HepG2 (cell line): ENCODE results near the gene DIAPH1. TPM values are rescaled to one million over a fixed set of nuclear protein-coding genes. Genes with fewer than 3 reads are reported as not detected.

Experiments used
- ATAC-seq: fragments of 200-7000 bp; cut with Tn5 transposase; 3 replicates; pipeline ENCODE4 v1.9.1; 2020; ENCODE audit warnings: mild to moderate bottlenecking, moderate library complexity
- BruUV-seq: library from RNA; stranded (reverse); fragments of 400-500 nt; replicated peaks from 2 replicates; lab custom pipeline; 2021; lab: Mats Ljungman, UMichigan
- CTCF ChIA-PET: fragments of 300-600 bp; formaldehyde crosslinking; extraction: SDS; loops from one replicate; lab custom pipeline; 2021; ENCODE audit warnings: low total read pairs, inconsistent platforms, low intra/inter-chr PET ratio; lab: Yijun Ruan, JAX
- POLR2A ChIA-PET: fragments of 350-600 bp; sonication (Branson Sonifier 250); formaldehyde crosslinking; loops from one replicate; lab custom pipeline; 2020; ENCODE audit warnings: antibody characterized with exemption, inconsistent platforms; lab: Yijun Ruan, JAX
- DNase-seq: peaks from one replicate; pipeline ENCODE4 v3.0.0-alpha.2; 2015; ENCODE audit warnings: low spot score
- FAIRE-seq: peaks from 3 replicates; lab custom pipeline; 2011; peaks lifted over from hg19 to GRCh38; lab: Jason Lieb, UNC
- H2AFZ ChIP-seq: one replicate; pipeline ENCODE4 v1.6.1; 2011; ENCODE audit warnings: low read length, inconsistent platforms
- H3K27ac ChIP-seq: fragments of 300-600 bp; 3 replicates; pipeline ENCODE4 v1.8.0; 2011; ENCODE audit warnings: mixed run types, mild to moderate bottlenecking, mixed read lengths, low read length, inconsistent platforms; ENCODE audit not compliant: insufficient read depth; ENCODE audit errors: extremely low read length
- H3K27me3 ChIP-seq, 2 experiments: fragments of 200-600 bp in 1 of 2; 2 replicates in 1 of 2; 3 replicates in 1 of 2; pipeline versions ENCODE4 v1.6.0 to v1.8.0; 2011; ENCODE audit warnings: low read length in 2 of 2, mild to moderate bottlenecking in 2 of 2, moderate library complexity in 2 of 2, inconsistent platforms in 1 of 2; ENCODE audit not compliant: insufficient read depth in 2 of 2, control insufficient read depth in 1 of 2
- H3K36me3 ChIP-seq, 2 experiments: fragments of 200-600 bp in 1 of 2; replicated peaks in 1 of 2; 2 replicates in 1 of 2; 3 replicates in 1 of 2; pipeline versions ENCODE4 v1.5.1 to v1.8.0; 2011; ENCODE audit warnings: low read length in 2 of 2, inconsistent platforms in 1 of 2; ENCODE audit not compliant: insufficient read depth in 2 of 2, control insufficient read depth in 1 of 2
- H3K4me1 ChIP-seq: 2 replicates; pipeline ENCODE4 v1.5.1; 2012; ENCODE audit warnings: low read length, inconsistent platforms; ENCODE audit not compliant: insufficient read depth
- H3K4me2 ChIP-seq: 2 replicates; pipeline ENCODE4 v1.6.0; 2011; ENCODE audit warnings: low read depth, low read length, inconsistent platforms
- H3K4me3 ChIP-seq, 3 experiments: fragments of 200-600 bp in 1 of 3; sonication (generic), shearing (Covaris generic) in 1 of 3; replicated peaks in 1 of 3; 2 replicates each; pipeline ENCODE4 v1.5.1; 2011 to 2016; ENCODE audit warnings: low read length in 3 of 3, inconsistent platforms in 2 of 3, low read depth in 2 of 3, mild to moderate bottlenecking in 2 of 3, control low read depth in 1 of 3, mixed read lengths in 1 of 3; ENCODE audit not compliant: insufficient read depth in 1 of 3
- H3K79me2 ChIP-seq: one replicate; pipeline ENCODE4 v1.6.1; 2011; ENCODE audit warnings: low read length, inconsistent platforms; ENCODE audit not compliant: insufficient read depth
- H3K9ac ChIP-seq: 2 replicates; pipeline ENCODE4 v1.6.0; 2011; ENCODE audit warnings: mild to moderate bottlenecking, low read depth, low read length, inconsistent platforms; ENCODE audit not compliant: insufficient read depth
- H3K9me3 ChIP-seq: 2 replicates; pipeline ENCODE4 v1.5.1; 2012; ENCODE audit warnings: mild to moderate bottlenecking, low read length
- H4K20me1 ChIP-seq: 2 replicates; pipeline ENCODE4 v1.6.0; 2011; ENCODE audit warnings: inconsistent platforms, mild to moderate bottlenecking, low read length, moderate library complexity; ENCODE audit not compliant: insufficient read depth
- GMEB2 ChIP-seq: IDR thresholded peaks from 2 replicates; pipeline ENCODE4 v1.6.1; 2016; ENCODE audit warnings: missing biosample characterization, missing genetic modification reagents, low read depth
- HOMEZ ChIP-seq: IDR thresholded peaks from 2 replicates; pipeline ENCODE4 v1.6.1; 2016; ENCODE audit warnings: low read depth
- MAX ChIP-seq: IDR thresholded peaks from 2 replicates; pipeline ENCODE4 v1.6.1; 2012; ENCODE audit warnings: inconsistent platforms
- NRL ChIP-seq: sonication (generic); formaldehyde crosslinking; IDR thresholded peaks from 2 replicates; pipeline ENCODE4 v1.5.0; 2020; ENCODE audit warnings: missing genetic modification reagents, mild to moderate bottlenecking, moderate library complexity, borderline replicate concordance
- ZBTB1 ChIP-seq: sonication (generic); formaldehyde crosslinking; IDR thresholded peaks from 2 replicates; pipeline ENCODE4 v1.4.0; 2020; ENCODE audit warnings: missing genetic modification reagents, borderline replicate concordance
- ZNF12 ChIP-seq: sonication (generic); formaldehyde crosslinking; IDR thresholded peaks from 2 replicates; pipeline ENCODE4 v1.5.0; 2020; ENCODE audit warnings: missing genetic modification reagents
- ZNF703 ChIP-seq: sonication (generic); formaldehyde crosslinking; IDR thresholded peaks from 2 replicates; pipeline ENCODE4 v1.5.1; 2020; ENCODE audit warnings: missing genetic modification reagents, mild to moderate bottlenecking, moderate library complexity, borderline replicate concordance
- ZNF710 ChIP-seq: sonication (generic); formaldehyde crosslinking; IDR thresholded peaks from 2 replicates; pipeline ENCODE4 v1.5.0; 2020; ENCODE audit warnings: mild to moderate bottlenecking, missing genetic modification reagents, borderline replicate concordance
- ZSCAN5A ChIP-seq: sonication (generic); formaldehyde crosslinking; IDR thresholded peaks from 2 replicates; pipeline ENCODE4 v1.8.0; 2022; ENCODE audit warnings: mild to moderate bottlenecking, missing genetic modification reagents, borderline replicate concordance
- WGBS: methylation state at CpG from one replicate; pipeline ENCODE4 v1.1.6; 2017; ENCODE audit warnings: low lambda C conversion rate; 5-methylcytosine and 5-hydroxymethylcytosine counted together
- in situ Hi-C: cut with HindIII; loops from 2 replicates; pipeline ENCODE4 v1.10.0; 2017; ENCODE audit warnings: low pct_unique_long_range_greater_than_20kb; ENCODE audit not compliant: extremely low pct_ligation_motif_present
- intact Hi-C: fragments of 100-400 bp; cut with micrococcal nuclease; formaldehyde crosslinking; loops from one replicate; pipeline ENCODE4 v1.10.0; 2022; ENCODE audit not compliant: unreplicated experiment
- polyA plus RNA-seq, 8 experiments: library from polyadenylated mRNA; depleted of rRNA in 3 of 8; stranded (reverse) in 7 of 8; unstranded in 1 of 8; fragments of >200 nt; fragmentation: Illumina TruSeq in 4 of 8; extraction: Trizol in 4 of 8; gene quantifications; 2 replicates each; pipeline versions ENCODE4 v1.2.1 to v1.2.3, GENCODE V29; 2011 to 2016; ENCODE audit warnings: low read depth in 4 of 8, missing spikeins in 1 of 8, mixed read lengths in 1 of 8; ENCODE audit not compliant: insufficient read depth in 1 of 8
- total RNA-seq, 5 experiments: library from RNA; depleted of rRNA; stranded (reverse); fragments of >200 nt; fragmentation: Illumina TruSeq; extraction: Trizol; gene quantifications; 2 replicates each; pipeline ENCODE4 v1.2.3, GENCODE V29; 2016; ENCODE audit warnings: low read depth in 1 of 5
- TF ChIP-seq, protein P1 (sequence below), 2 experiments: fragments of 450-650 bp in 1 of 2; sonication (generic) in 1 of 2; formaldehyde crosslinking; IDR thresholded peaks; 2 replicates each; pipeline versions ENCODE4 v1.5.0 to v1.8.0; 2020 to 2022; ENCODE audit warnings: mild to moderate bottlenecking in 1 of 2, missing genetic modification reagents in 1 of 2
- TF ChIP-seq, protein P2 (sequence below): sonication (generic); formaldehyde crosslinking; IDR thresholded peaks from 2 replicates; pipeline ENCODE4 v1.8.1; 2022; ENCODE audit warnings: low read depth, mild to moderate bottlenecking, missing genetic modification reagents

DIAPH1 gene
- total and polyA plus RNA-seq, 2 of the 13 experiments (the other 11 are each of a cell fraction or from before 2014, with no cell fraction given): 25.1 to 33.9 TPM

GRCh38 chr5:141564216-141564692 lies 54.5 kb downstream of the DIAPH1 start:
- in situ Hi-C loops (loop anchor here (5.0 kb wide), 2 partner anchors 147 to 342 kb away; partner anchors contain the start of genes PCDHB14 and PCDHGB7), intact Hi-C loops (loop anchor here (1.0 to 5.0 kb wide), 6 partner anchors 21 to 472 kb away; partner anchors contain the start of genes PCDHB14, PCDHB2, PCDHGB2 and PCDHGB7)
- H3K27ac ChIP-seq: peak overlapping the region; percentile 67
- FAIRE-seq (peak; percentile 90), DNase-seq (peak; percentile 95), ATAC-seq (peak; percentile 85)
- H3K4me3 ChIP-seq: no peak overlapping the region
- peaks cover 6 to 36% of the 10 kb centered on the region in 2 experiments for H3K36me3 ChIP-seq
- ChIA-PET POLR2A (interaction anchor here (0.6 to 1.5 kb wide), 12 partner anchors 25 to 469 kb away, joined by 3 to 12 read pairs (median 4); partner anchors contain the start of genes DELE1, HDAC3, PCDHB14 and PCDHB2), CTCF (interaction anchor here (0.6 to 2.2 kb wide), 17 partner anchors 16 to 480 kb away, joined by 3 to 14 read pairs (median 5); partner anchors contain the start of genes DIAPH1, PCDHB12, PCDHB14 and PCDHB15)
- no peaks in the 10 kb centered on the region for H3K9me3 ChIP-seq
- H4K20me1 ChIP-seq: no peaks in the 10 kb centered on the region
- H3K27me3 ChIP-seq: no peaks in the 10 kb centered on the region
- H2AFZ ChIP-seq: no peak overlapping the region
- H3K4me2 ChIP-seq: peak overlapping the region; percentile 38; the same call in 1 of the 2 replicates
- H3K79me2 ChIP-seq: no peaks in the 10 kb centered on the region
- WGBS: 32% methylated on average over 5 of the region's 5 CpGs
- BruUV-seq: no TSS peak
- H3K4me1 ChIP-seq: peaks cover 10% of the 10 kb centered on the region
- H3K9ac ChIP-seq: peak overlapping the region; percentile 33
- TF ChIP-seq, protein P1, sequence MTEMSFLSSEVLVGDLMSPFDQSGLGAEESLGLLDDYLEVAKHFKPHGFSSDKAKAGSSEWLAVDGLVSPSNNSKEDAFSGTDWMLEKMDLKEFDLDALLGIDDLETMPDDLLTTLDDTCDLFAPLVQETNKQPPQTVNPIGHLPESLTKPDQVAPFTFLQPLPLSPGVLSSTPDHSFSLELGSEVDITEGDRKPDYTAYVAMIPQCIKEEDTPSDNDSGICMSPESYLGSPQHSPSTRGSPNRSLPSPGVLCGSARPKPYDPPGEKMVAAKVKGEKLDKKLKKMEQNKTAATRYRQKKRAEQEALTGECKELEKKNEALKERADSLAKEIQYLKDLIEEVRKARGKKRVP (CRISPR knock-in tag; IDR thresholded peaks at IDR 0.05): peak in 1 of 2 experiments; percentile 60; a peak in 1 of 4 replicates
- no peak for TF ChIP-seq ZNF12 (CRISPR knock-in tag)
- TF ChIP-seq ZNF703: no peak
- peak; percentile 98 for TF ChIP-seq GMEB2
- TF ChIP-seq ZBTB1 (CRISPR knock-in tag): no peak
- peak; percentile 24; the same call in 1 of the 2 replicates for TF ChIP-seq MAX
- TF ChIP-seq NRL: no peak
- no peak for TF ChIP-seq ZNF710 (CRISPR knock-in tag)
- peak; percentile 99 for TF ChIP-seq HOMEZ
- TF ChIP-seq, protein P2, sequence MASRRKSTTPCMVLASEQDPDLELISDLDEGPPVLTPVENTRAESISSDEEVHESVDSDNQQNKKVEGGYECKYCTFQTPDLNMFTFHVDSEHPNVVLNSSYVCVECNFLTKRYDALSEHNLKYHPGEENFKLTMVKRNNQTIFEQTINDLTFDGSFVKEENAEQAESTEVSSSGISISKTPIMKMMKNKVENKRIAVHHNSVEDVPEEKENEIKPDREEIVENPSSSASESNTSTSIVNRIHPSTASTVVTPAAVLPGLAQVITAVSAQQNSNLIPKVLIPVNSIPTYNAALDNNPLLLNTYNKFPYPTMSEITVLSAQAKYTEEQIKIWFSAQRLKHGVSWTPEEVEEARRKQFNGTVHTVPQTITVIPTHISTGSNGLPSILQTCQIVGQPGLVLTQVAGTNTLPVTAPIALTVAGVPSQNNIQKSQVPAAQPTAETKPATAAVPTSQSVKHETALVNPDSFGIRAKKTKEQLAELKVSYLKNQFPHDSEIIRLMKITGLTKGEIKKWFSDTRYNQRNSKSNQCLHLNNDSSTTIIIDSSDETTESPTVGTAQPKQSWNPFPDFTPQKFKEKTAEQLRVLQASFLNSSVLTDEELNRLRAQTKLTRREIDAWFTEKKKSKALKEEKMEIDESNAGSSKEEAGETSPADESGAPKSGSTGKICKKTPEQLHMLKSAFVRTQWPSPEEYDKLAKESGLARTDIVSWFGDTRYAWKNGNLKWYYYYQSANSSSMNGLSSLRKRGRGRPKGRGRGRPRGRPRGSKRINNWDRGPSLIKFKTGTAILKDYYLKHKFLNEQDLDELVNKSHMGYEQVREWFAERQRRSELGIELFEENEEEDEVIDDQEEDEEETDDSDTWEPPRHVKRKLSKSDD (CRISPR knock-in tag): no peak
- peak; percentile 83; the same call in 1 of the 2 replicates for TF ChIP-seq ZSCAN5A (CRISPR knock-in tag)
